K562 (cell line): Measurements from ENCODE around the gene ATRNL1. TPM values are rescaled to one million over a fixed set of nuclear protein-coding genes. Genes with fewer than 3 reads are reported as not detected.
A peak's percentile ranks its signal among the peaks of the same experiment; 100 is the strongest.

Experiments
- ATAC-seq: fragments of 200-7000 bp; cut with Tn5 transposase; 3 replicates; pipeline ENCODE4 v1.9.1; 2020; ENCODE audit warnings: moderate library complexity
- BruUV-seq: library from RNA; stranded (reverse); fragments of 400-500 nt; replicated peaks from 2 replicates; lab custom pipeline; 2021; lab: Mats Ljungman, UMichigan
- CTCF ChIA-PET: fragments of 300-600 bp; formaldehyde crosslinking; extraction: SDS; loops from one replicate; lab custom pipeline; 2021; ENCODE audit warnings: low intra/inter-chr PET ratio; lab: Yijun Ruan, JAX
- POLR2A ChIA-PET: fragments of 300-600, 350-650 bp; sonication (Branson Sonifier 250); formaldehyde crosslinking; extraction: SDS; loops from one replicate; lab custom pipeline; 2021; ENCODE audit warnings: antibody characterized with exemption, inconsistent platforms; lab: Yijun Ruan, JAX
- DNase-seq, 4 experiments: peaks; one replicate each; pipeline versions ENCODE4 v3.0.0 to v3.0.0-alpha.2; 2011 to 2018; ENCODE audit warnings: low spot score in 3 of 4, mixed read lengths in 3 of 4; ENCODE audit errors: extremely low read depth in 1 of 4
- FAIRE-seq: peaks from 2 replicates; lab custom pipeline; 2011; peaks lifted over from hg19 to GRCh38; lab: Jason Lieb, UNC
- H2AFZ ChIP-seq: 2 replicates; pipeline ENCODE4 v1.6.0; 2011; ENCODE audit warnings: low read depth, low read length, control low read depth, inconsistent platforms
- H3K27ac ChIP-seq: fragments of 200-600 bp; 3 replicates; pipeline ENCODE4 v1.8.0; 2011; ENCODE audit warnings: low read depth, mild to moderate bottlenecking, control low read depth, inconsistent platforms, low read length, moderate library complexity, mixed read lengths; ENCODE audit errors: extremely low read depth
- H3K27me3 ChIP-seq, 2 experiments: fragments of 300-600 bp in 1 of 2; 2 replicates in 1 of 2; 3 replicates in 1 of 2; pipeline versions ENCODE4 v1.6.0 to v1.8.0; 2011; ENCODE audit warnings: inconsistent platforms in 2 of 2, low read length in 2 of 2, mild to moderate bottlenecking in 1 of 2, mixed read lengths in 1 of 2, moderate library complexity in 1 of 2; ENCODE audit not compliant: control insufficient read depth in 2 of 2, insufficient read depth in 2 of 2
- H3K36me3 ChIP-seq: fragments of 300-600 bp; 3 replicates; pipeline ENCODE4 v1.8.0; 2011; ENCODE audit warnings: mild to moderate bottlenecking, low read length, inconsistent platforms; ENCODE audit not compliant: control insufficient read depth, insufficient read depth
- H3K4me1 ChIP-seq, 2 experiments: fragments of 200-600 bp in 1 of 2; replicated peaks in 1 of 2; 2 replicates in 1 of 2; 3 replicates in 1 of 2; pipeline versions ENCODE4 v1.5.1 to v1.8.0; 2011; ENCODE audit warnings: inconsistent platforms in 2 of 2, low read length in 2 of 2, mild to moderate bottlenecking in 1 of 2, mixed read lengths in 1 of 2, moderate library complexity in 1 of 2; ENCODE audit not compliant: control insufficient read depth in 2 of 2, insufficient read depth in 2 of 2
- H3K4me2 ChIP-seq: 2 replicates; pipeline ENCODE4 v1.6.1; 2011; ENCODE audit warnings: low read length, control low read depth, inconsistent platforms, mixed read lengths; ENCODE audit not compliant: insufficient read depth
- H3K4me3 ChIP-seq: fragments of 200-600 bp; sonication (generic), shearing (Covaris generic); 2 replicates; pipeline ENCODE4 v1.5.1; 2016; ENCODE audit warnings: control low read depth, inconsistent platforms
- H3K79me2 ChIP-seq: fragments of 200-600 bp; 3 replicates; pipeline ENCODE4 v1.8.0; 2011; ENCODE audit warnings: low read length, inconsistent platforms; ENCODE audit not compliant: control insufficient read depth, insufficient read depth
- H3K9ac ChIP-seq, 2 experiments: 2 replicates each; pipeline versions ENCODE4 v1.6.0 to v1.6.1; 2011; ENCODE audit warnings: low read depth in 2 of 2, low read length in 2 of 2, control low read depth in 1 of 2, inconsistent platforms in 1 of 2, mild to moderate bottlenecking in 1 of 2, mixed read lengths in 1 of 2; ENCODE audit not compliant: insufficient read depth in 1 of 2
- H3K9me1 ChIP-seq: one replicate; pipeline ENCODE4 v1.6.0; 2011; ENCODE audit warnings: inconsistent platforms, mild to moderate bottlenecking, low read length, moderate library complexity; ENCODE audit not compliant: control insufficient read depth, insufficient read depth
- H3K9me3 ChIP-seq: replicated peaks from 2 replicates; pipeline ENCODE4 v1.5.1; 2011; ENCODE audit warnings: low read depth, low read length, inconsistent platforms; ENCODE audit not compliant: control insufficient read depth, insufficient read depth
- H4K20me1 ChIP-seq: replicated peaks from 2 replicates; pipeline ENCODE4 v1.6.1; 2011; ENCODE audit warnings: low read length, inconsistent platforms, mixed read lengths; ENCODE audit not compliant: control insufficient read depth, insufficient read depth
- CHCHD3 ChIP-seq: fragments of 250-450 bp; sonication (Bioruptor Pico); IDR thresholded peaks from 2 replicates; pipeline ENCODE4 v2.1.2; 2022; ENCODE audit warnings: mild to moderate bottlenecking
- DMBX1 ChIP-seq: fragments of 250-450 bp; sonication (Bioruptor Pico); IDR thresholded peaks from 2 replicates; pipeline ENCODE4 v1.8.0; 2022; ENCODE audit warnings: inconsistent platforms, mild to moderate bottlenecking, moderate library complexity, borderline replicate concordance
- POLR3A ChIP-seq: IDR thresholded peaks from 2 replicates; pipeline ENCODE4 v1.6.1; 2011; ENCODE audit warnings: borderline replicate concordance, mild to moderate bottlenecking, moderate library complexity; ENCODE audit not compliant: insufficient read length, insufficient read depth; ENCODE audit errors: extremely low read depth
- POU5F1 ChIP-seq: fragments of 150-350 bp; IDR thresholded peaks from 2 replicates; pipeline ENCODE4 v1.6.1; 2014; ENCODE audit warnings: borderline replicate concordance, low read length, low read depth, mild to moderate bottlenecking; ENCODE audit not compliant: partially characterized antibody
- PPARD ChIP-seq: fragments of 250-450 bp; sonication (Bioruptor Pico); IDR thresholded peaks from 2 replicates; pipeline ENCODE4 v1.8.0; 2022; ENCODE audit warnings: inconsistent platforms, mild to moderate bottlenecking, moderate library complexity
- SNIP1 ChIP-seq: fragments of 450-650 bp; IDR thresholded peaks from 2 replicates; pipeline ENCODE4 v1.7.1; 2017; ENCODE audit warnings: low read depth, mild to moderate bottlenecking
- ZFP1 ChIP-seq: fragments of 450-650 bp; formaldehyde crosslinking; IDR thresholded peaks from 2 replicates; pipeline ENCODE4 v1.4.0; 2020; ENCODE audit warnings: mild to moderate bottlenecking, mixed read lengths
- ZKSCAN3 ChIP-seq: fragments of 250-450 bp; sonication (Bioruptor Pico); IDR thresholded peaks from 2 replicates; pipeline ENCODE4 v1.4.0; 2020
- ZNF253 ChIP-seq: fragments of 250-450 bp; sonication (Bioruptor Pico); conservative IDR thresholded peaks from 2 replicates; pipeline ENCODE4 v1.6.1; 2021; ENCODE audit warnings: mild to moderate bottlenecking
- WGBS: fragments of 100-300 bp; shearing (Covaris generic); methylation state at CpG from one replicate; pipeline ENCODE4 v1.1.6; 2016; ENCODE audit warnings: low coverage, mixed read lengths; ENCODE audit not compliant: insufficient coverage; ENCODE audit errors: missing lambda C conversion rate; 5-methylcytosine and 5-hydroxymethylcytosine counted together
- in situ Hi-C: fragments of 300-500 bp; cut with MboI; formaldehyde crosslinking; loops from 4 replicates; pipeline ENCODE4 v1.15.0; 2018; ENCODE audit warnings: inconsistent platforms, mixed read lengths
- intact Hi-C: fragments of 100-400 bp; cut with micrococcal nuclease; formaldehyde crosslinking; loops from 2 replicates; pipeline ENCODE4 v1.14.2; 2022
- polyA plus RNA-seq, 8 experiments: library from polyadenylated mRNA; depleted of rRNA in 4 of 8; stranded (reverse) in 5 of 8; unstranded in 3 of 8; fragments of >200 nt; fragmentation: Nextera tagmentation in 2 of 8; fragmentation: Illumina TruSeq in 1 of 8; extraction: Ambion mirVana in 2 of 8; extraction: Trizol in 1 of 8; gene quantifications; 2 replicates each; pipeline versions ENCODE4 v1.2.1 to v1.2.3, GENCODE V29; 2011 to 2014; ENCODE audit warnings: inconsistent platforms in 1 of 8, missing spikeins in 1 of 8
- total RNA-seq, 7 experiments: library from RNA; depleted of rRNA in 6 of 7; stranded (reverse); fragments of >200 nt in 6 of 7; fragmentation: Illumina TruSeq in 2 of 7; extraction: Trizol in 2 of 7; gene quantifications; 2 replicates each; pipeline versions ENCODE4 v1.2.1 to v1.2.3, GENCODE V29; 2011 to 2021; ENCODE audit warnings: low replicate concordance in 1 of 7
- TF ChIP-seq, protein P1 (sequence below): fragments of 450-650 bp; IDR thresholded peaks from 2 replicates; pipeline ENCODE4 v1.6.1; 2016; ENCODE audit warnings: mild to moderate bottlenecking

ATRNL1 gene
- total and polyA plus RNA-seq, 9 of the 15 experiments (the other 6 are each of a cell fraction or from before 2014, with no cell fraction given) = 0.18 TPM; not detected in 8

DNA sequence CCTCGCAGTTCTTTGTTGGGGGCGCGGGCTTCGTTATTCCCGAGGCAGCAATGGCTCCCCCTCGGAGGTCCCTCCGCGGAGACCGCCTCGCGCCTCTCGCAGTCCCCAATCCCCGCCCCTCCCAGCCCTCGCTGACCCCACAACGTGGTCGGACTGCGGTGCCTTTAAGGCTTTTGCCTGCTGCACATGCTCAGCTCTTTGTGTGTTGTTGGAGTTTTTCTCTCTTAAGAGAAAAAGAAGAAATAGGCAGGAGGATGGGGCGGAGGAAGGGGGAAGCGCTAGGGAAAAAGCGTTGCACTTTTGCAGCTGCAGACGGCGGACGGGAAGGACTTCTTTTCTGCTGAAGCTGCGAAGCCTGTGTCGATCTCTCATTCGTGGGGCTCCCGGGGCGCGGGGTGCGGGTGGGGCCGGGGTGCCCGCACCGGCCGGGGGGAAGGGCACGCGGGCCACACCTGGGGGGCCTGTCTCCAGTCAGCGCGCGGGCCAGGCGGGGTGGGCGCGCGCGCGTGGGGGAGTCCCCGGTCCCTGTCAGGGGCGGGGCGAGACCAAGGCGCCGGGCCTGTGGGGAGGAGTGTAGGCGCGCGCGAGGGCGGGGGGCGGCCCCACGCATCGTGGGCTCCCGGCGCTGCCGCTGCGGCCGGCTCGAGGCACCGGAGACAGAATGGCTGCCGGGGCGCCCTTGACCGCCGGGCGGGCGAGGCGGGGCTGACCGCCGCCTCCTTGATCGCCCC is 445 bp upstream of the ATRNL1 start:
- in situ Hi-C loops = no loop called here
- Histone ChIP-seq H3K9me1 (no peaks in the 10 kb centered on the region), H3K4me2 (no peak overlapping the region), H3K4me1 (peaks cover 0 to 4% of the 10 kb centered on the region in 2 experiments; a peak in 1 of 5 replicates), H3K27ac (no peak overlapping the region), H3K79me2 (no peaks in the 10 kb centered on the region), H3K4me3 (no peak overlapping the region), H2AFZ (no peak overlapping the region), H3K36me3 (no peaks in the 10 kb centered on the region), H3K9ac (no peak overlapping the region), H4K20me1 (no peaks in the 10 kb centered on the region), H3K9me3 (no peaks in the 10 kb centered on the region), H3K27me3 (no peaks in the 10 kb centered on the region)
- 40% methylated on average over 3 of the region's 75 CpGs for WGBS
- DNase-seq (peak in 1 of 4 experiments; percentile 9), FAIRE-seq (no peak), ATAC-seq (no peak)
- no TSS peak for BruUV-seq
- TF ChIP-seq POU5F1 (no peak), CHCHD3 (CRISPR knock-in tag) (no peak)
- ChIA-PET POLR2A (interaction anchor here (0.6 kb wide), 1 partner anchor 278 kb away, joined by 3 read pairs; no protein-coding TSS in a partner anchor), CTCF (no interaction called here)
- intact Hi-C loops = no loop called here

DNA sequence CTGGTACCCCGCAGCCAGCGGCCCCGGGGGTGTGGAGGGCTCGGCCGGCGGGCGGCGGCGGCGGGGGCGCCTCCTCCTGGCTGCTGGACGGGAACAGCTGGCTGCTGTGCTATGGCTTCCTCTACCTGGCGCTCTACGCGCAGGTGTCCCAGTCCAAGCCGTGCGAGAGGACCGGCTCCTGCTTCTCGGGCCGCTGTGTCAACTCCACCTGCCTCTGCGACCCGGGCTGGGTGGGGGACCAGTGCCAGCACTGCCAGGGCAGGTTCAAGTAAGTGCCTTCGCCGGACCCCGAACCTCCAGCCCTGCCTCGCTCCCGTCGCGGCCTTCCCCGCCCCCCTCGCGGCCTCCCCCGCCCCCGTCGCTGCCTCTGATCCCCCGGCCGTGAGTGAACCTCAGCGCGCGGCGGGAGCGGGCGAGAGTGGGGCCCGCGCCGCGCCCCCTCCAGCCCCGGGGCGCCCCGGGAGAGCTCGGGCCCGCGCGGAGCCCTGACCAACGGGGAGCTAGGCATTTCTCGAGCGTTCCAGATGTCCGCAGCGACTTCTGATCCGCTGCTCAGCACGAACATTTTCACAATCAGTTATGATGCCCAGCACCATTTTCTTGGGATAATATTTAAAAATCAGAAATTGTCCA is 727 bp downstream of the ATRNL1 start:
- DNase-seq = no peak
- in situ Hi-C loops (no loop called here), intact Hi-C loops (no loop called here)
- Histone ChIP-seq H3K4me3 (no peak overlapping the region), H3K9me1 (no peaks in the 10 kb centered on the region), H3K27me3 (no peaks in the 10 kb centered on the region), H3K9ac (no peak overlapping the region), H3K27ac (no peak overlapping the region), H4K20me1 (no peaks in the 10 kb centered on the region), H3K79me2 (no peaks in the 10 kb centered on the region), H3K4me1 (peaks cover 0 to 4% of the 10 kb centered on the region in 2 experiments; a peak in 1 of 5 replicates), H3K9me3 (no peaks in the 10 kb centered on the region), H2AFZ (no peak overlapping the region), H3K4me2 (no peak overlapping the region), H3K36me3 (no peaks in the 10 kb centered on the region)
- CTCF ChIA-PET = no interaction called here
- no peak for FAIRE-seq
- POLR2A ChIA-PET = no interaction called here
- BruUV-seq = no TSS peak
- ATAC-seq = no peak
- 0% methylated on average over 3 of the region's 61 CpGs for WGBS
- TF ChIP-seq PPARD (CRISPR knock-in tag) (no peak), SNIP1 (no peak), ZNF253 (CRISPR knock-in tag) (no peak), ZFP1 (CRISPR knock-in tag) (no peak), DMBX1 (CRISPR knock-in tag) (no peak), ZKSCAN3 (CRISPR knock-in tag) (no peak), POLR3A (no peak)
- TF ChIP-seq, protein P1, sequence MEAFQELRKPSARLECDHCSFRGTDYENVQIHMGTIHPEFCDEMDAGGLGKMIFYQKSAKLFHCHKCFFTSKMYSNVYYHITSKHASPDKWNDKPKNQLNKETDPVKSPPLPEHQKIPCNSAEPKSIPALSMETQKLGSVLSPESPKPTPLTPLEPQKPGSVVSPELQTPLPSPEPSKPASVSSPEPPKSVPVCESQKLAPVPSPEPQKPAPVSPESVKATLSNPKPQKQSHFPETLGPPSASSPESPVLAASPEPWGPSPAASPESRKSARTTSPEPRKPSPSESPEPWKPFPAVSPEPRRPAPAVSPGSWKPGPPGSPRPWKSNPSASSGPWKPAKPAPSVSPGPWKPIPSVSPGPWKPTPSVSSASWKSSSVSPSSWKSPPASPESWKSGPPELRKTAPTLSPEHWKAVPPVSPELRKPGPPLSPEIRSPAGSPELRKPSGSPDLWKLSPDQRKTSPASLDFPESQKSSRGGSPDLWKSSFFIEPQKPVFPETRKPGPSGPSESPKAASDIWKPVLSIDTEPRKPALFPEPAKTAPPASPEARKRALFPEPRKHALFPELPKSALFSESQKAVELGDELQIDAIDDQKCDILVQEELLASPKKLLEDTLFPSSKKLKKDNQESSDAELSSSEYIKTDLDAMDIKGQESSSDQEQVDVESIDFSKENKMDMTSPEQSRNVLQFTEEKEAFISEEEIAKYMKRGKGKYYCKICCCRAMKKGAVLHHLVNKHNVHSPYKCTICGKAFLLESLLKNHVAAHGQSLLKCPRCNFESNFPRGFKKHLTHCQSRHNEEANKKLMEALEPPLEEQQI = no peak
